ENCODE data around the gene POP4. TPM values are rescaled to one million over a fixed set of nuclear protein-coding genes. Genes with fewer than 3 reads are reported as not detected.

Gene POP4
- total and polyA plus RNA-seq, 8 donors: 2.0 to 162 (median 55.5) TPM

DNA sequence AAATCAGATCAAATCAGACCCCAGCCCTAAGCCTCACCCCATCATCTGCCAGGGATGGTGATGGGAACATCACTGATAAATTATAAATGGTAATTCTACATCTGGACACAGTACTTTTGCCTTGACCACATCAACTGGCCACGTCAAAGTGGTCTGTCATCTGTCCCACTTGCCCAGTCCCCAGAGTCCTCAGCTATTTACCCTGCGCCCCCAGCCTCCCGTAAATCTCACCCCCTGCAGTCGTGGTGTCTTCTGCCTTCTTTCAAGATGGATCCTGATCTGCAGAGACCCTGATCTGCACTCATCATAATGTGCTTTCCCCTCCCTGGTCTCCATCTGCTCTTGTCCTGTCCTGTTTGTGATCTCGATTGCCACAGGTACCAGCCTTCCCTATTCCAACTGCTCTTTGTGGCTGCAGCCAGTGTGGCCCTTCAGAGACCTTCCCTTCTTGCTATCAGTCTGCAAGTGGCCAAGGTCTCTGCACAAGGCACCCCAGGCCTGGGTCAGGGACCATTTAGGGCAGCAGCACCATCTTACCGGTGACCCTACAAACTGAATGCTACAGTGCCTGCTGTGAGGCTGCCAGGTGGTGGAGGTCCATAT is 26.7 kb upstream of the POP4 start:
- peaks cover 0 to 70% (median 5%) of the 10 kb centered on the region in 3 donors for H3K27me3 ChIP-seq
- intact Hi-C loops (cut with DNase I; ENCODE audit: low total_unique reads): no loop called here

DNA sequence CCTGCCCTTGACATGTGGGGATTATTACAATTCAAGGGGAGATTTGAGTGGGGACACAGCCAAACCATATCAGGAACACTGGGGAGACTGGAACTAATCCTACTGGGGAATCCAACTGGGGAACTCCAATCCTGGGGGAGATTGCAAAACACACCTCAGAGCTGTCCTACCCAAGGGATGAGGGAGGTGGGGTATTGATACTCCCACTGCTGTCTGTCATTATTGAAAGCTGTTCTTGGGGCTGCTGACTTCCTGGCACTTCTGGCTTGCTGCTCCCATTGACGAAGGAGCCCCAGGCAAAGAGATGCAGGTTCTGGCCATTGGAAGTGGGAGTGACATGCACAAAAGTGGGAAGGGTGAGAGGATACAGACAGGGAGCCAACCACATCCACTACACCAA is 24.7 kb upstream of the POP4 start:
- intact Hi-C loops (cut with DNase I; ENCODE audit: low total_unique reads): no loop called here
- no peak for TF ChIP-seq POLR2A (IDR thresholded peaks at IDR 0.05)
- no peak for TF ChIP-seq EP300 (IDR thresholded peaks at IDR 0.05)
- TF ChIP-seq POLR2AphosphoS5 (IDR thresholded peaks at IDR 0.05): no peak
- TF ChIP-seq, protein P1, sequence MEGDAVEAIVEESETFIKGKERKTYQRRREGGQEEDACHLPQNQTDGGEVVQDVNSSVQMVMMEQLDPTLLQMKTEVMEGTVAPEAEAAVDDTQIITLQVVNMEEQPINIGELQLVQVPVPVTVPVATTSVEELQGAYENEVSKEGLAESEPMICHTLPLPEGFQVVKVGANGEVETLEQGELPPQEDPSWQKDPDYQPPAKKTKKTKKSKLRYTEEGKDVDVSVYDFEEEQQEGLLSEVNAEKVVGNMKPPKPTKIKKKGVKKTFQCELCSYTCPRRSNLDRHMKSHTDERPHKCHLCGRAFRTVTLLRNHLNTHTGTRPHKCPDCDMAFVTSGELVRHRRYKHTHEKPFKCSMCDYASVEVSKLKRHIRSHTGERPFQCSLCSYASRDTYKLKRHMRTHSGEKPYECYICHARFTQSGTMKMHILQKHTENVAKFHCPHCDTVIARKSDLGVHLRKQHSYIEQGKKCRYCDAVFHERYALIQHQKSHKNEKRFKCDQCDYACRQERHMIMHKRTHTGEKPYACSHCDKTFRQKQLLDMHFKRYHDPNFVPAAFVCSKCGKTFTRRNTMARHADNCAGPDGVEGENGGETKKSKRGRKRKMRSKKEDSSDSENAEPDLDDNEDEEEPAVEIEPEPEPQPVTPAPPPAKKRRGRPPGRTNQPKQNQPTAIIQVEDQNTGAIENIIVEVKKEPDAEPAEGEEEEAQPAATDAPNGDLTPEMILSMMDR (IDR thresholded peaks at IDR 0.05): no peak
- 0 to 73% (median 44%) methylated on average over 1 of the region's 1 CpG for WGBS, 5 donors
- H3K9me3 ChIP-seq: peaks cover 0 to 11% (median 8%) of the 10 kb centered on the region in 4 donors
- H3K27ac ChIP-seq: no peak overlapping the region
- no peaks in the 10 kb centered on the region for H3K36me3 ChIP-seq
- peaks cover 0 to 51% (median 0%) of the 10 kb centered on the region in 3 donors for H3K27me3 ChIP-seq
- no peak overlapping the region for H3K4me3 ChIP-seq
- no peaks in the 10 kb centered on the region for H3K4me1 ChIP-seq
- DNase-seq: no peak

More for the DNA sequence above, 26.7 kb upstream of the POP4 start:
- DNase-seq: no peak
- Histone ChIP-seq H3K36me3 (no peaks in the 10 kb centered on the region), H3K4me3 (no peak overlapping the region), H3K9me3 (peaks cover 0 to 8% (median 7%) of the 10 kb centered on the region in 4 donors), H3K27ac (no peak overlapping the region), H3K4me1 (no peaks in the 10 kb centered on the region)
- 76 to 80% (median 80%) methylated on average over 6 of the region's 6 CpGs for WGBS, 5 donors
- TF ChIP-seq POLR2A (IDR thresholded peaks at IDR 0.05) (no peak), EP300 (IDR thresholded peaks at IDR 0.05) (no peak), POLR2AphosphoS5 (IDR thresholded peaks at IDR 0.05) (no peak)
- TF ChIP-seq, protein P1 (IDR thresholded peaks at IDR 0.05): no peak

DNA sequence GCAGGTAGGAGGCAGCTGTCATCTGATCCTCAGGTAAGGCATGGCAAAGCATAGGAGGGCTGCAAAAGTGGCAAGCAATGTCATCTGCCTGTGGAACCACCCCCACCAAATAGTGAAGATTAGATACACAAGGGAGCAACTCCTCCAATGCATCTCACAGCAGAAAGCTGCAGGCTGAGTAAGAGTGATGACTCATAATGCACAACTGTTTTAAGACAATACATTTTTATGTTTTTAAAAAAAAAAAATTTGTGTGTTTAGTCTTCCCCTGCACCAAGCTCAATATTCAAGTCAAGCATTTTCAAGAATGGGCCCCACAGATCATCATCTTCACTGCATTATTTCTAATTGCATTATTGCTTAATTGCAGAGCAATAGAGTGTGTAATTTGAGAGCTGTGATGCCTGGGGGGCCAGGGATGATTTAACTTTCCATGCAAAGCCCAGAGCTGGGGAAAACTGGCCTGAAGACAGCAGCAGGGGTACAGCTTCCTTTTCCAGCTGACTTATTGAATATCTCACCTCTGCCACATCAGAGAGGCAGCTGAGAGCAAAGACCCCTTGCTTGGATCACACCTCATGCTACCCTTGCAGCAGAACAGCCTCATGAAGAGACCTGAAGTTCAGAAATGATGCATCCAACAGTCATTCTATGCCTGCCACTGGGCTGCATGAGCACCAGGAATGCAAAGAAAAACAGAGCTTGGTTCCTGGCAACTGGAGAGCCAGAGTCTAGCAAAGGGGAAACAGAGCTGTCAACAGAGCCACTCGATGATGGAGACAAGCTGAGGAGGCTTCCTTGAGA is 22.7 kb upstream of the POP4 start:
- H3K27me3 ChIP-seq: peaks cover 0 to 31% (median 8%) of the 10 kb centered on the region in 3 donors
- peaks cover 0 to 14% (median 8%) of the 10 kb centered on the region in 4 donors for H3K9me3 ChIP-seq
- H3K36me3 ChIP-seq: no peaks in the 10 kb centered on the region
- H3K4me1 ChIP-seq: no peaks in the 10 kb centered on the region
- DNase-seq: no peak
- no peak overlapping the region for H3K4me3 ChIP-seq
- intact Hi-C loops (cut with DNase I; ENCODE audit: low total_unique reads): no loop called here
- TF ChIP-seq EP300 (IDR thresholded peaks at IDR 0.05): no peak
- TF ChIP-seq POLR2A (IDR thresholded peaks at IDR 0.05): no peak
- TF ChIP-seq POLR2AphosphoS5 (IDR thresholded peaks at IDR 0.05): no peak
- TF ChIP-seq, protein P1 (IDR thresholded peaks at IDR 0.05): no peak
- WGBS, 5 donors: 50 to 61% (median 56%) methylated on average over 1 of the region's 1 CpG
- no peak overlapping the region for H3K27ac ChIP-seq

DNA sequence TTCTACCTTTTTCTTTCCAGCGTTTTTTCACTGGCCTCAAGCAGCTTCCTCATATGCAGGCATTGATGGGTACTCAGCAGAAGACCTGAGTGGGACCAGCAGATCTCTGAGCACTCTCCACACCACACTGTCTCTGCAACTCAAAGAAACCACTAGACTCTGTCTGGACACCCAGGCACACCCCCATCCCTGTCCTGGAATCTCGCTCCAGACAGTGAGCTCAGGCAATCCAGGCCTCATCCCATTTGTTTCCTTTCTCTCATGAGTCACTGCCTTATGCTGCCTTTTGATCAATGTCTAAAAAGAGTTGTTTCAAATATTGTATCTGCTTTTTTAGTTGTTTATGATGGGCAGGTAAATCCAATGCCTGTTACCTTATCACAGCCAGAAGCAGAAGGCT is 19.7 kb upstream of the POP4 start:
- no peak for DNase-seq
- WGBS, 5 donors: 47 to 66% (median 62%) methylated on average over 2 of the region's 2 CpGs
- TF ChIP-seq, protein P1 (IDR thresholded peaks at IDR 0.05): no peak
- TF ChIP-seq POLR2AphosphoS5 (IDR thresholded peaks at IDR 0.05): no peak
- no peak for TF ChIP-seq EP300 (IDR thresholded peaks at IDR 0.05)
- TF ChIP-seq POLR2A (IDR thresholded peaks at IDR 0.05): no peak
- no peak overlapping the region for H3K27ac ChIP-seq
- no peak overlapping the region for H3K4me3 ChIP-seq
- intact Hi-C loops (cut with DNase I; ENCODE audit: low total_unique reads): no loop called here
- no peaks in the 10 kb centered on the region for H3K36me3 ChIP-seq
- peaks cover 0 to 15% (median 7%) of the 10 kb centered on the region in 4 donors for H3K9me3 ChIP-seq
- peaks cover 0 to 37% (median 9%) of the 10 kb centered on the region in 3 donors for H3K27me3 ChIP-seq
- H3K4me1 ChIP-seq: no peaks in the 10 kb centered on the region

Measured in stomach (tissue), 9 donors.